Amniotic epithelial cell (primary cell): ENCODE results near the gene LNX1.

Experiments
- DNase-seq: peaks from one replicate; pipeline ENCODE4 v3.0.0-alpha.2; 2010; ENCODE audit warnings: low read depth

LNX1 gene

DNA sequence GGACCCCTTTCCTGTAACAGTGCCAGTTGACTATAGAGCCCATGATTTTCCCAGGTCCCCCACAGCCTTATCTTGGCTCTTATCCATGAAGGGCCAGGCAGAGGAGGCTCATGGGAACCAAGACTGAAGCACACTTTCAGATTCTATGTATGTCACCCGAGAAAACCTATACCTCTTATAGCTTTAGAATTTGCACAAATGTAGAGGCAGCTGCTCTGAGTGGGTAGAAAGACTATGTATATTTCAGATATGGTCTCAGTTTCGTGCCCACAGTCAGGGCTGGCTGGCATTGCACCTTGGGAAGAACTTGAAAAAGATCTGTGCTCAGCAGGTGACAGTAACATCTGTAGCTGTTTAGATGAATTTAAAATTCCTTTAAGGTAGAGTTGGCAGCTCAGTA, 8.3 kb upstream of the LNX1 start:
- DNase-seq, result no peak

DNA sequence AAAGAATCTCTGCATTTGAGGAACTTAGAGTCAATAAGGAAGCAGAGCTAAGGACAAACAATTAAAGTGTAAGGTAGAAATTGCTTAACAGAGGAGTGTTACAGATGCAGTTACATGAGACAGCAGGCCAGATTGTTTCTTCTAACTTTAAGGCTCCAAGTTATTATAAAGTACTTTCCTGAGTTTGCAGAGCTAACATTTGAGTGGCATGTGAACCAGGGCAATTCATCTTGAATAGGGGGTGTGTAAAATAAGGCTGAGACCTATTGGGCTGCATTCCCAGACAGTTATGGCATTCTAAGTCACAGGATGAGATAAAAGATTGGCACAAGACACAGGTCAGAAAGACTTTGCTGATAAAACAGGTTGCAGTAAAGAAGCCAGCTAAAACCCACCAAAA, 7.6 kb upstream of the LNX1 start:
- peak; percentile 66 for DNase-seq

DNA sequence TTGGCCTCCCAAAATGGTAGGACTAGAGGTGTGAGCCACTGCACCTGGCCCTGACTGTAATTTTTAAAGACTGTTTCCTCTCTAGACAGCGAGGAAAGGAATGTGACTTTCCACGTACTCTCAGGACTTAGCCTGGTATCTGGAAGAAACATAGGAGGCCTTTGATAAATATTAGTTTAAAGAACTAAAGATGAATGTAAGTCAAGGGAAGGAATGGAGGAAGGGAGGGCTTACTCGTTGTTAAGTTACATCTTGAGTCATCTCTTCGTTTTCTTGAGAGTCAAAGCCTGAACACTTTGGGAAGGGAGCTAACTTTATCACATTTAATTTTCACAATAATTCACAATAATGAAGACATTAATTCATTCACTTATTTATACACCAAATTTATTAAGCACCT, 7.2 kb upstream of the LNX1 start:
- peak; percentile 24 for DNase-seq

DNA sequence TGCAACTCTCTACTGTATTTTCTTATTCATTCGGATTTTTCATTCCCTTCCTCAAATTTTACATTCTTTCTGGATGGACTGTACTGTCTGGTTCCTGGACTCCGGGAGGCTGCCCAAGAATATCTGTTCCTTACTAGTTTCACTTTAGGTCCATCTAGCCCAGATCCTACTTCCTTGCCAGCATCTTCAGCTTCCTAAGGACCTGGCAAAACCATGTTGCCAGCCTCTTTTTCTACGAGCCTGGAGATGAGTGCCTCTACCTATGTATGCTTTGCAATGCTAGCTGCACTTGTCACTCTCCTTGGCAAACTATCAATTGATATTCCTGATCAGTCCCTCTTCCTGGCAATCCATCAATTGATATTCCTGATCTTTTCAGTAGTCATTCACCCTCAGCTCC, 5.6 kb upstream of the LNX1 start:
- no peak for DNase-seq

DNA sequence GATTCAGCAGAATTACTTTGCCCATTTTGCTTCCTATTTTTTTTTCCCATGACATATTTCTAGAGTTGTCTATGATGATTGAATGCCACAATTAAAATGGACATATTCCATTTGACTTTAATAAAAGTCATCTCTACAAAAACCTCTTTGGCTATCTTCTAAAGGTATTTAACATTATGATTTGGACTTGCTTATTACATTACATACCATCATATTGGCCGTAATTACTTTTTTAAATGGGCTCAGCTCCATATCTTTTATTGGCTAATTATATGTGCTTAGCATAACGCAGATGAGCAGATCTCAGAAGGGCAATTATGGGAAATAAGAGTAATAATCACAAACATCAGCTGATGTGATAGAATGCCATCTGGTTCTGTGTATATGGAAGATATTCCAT, 4.5 kb upstream of the LNX1 start:
- no peak for DNase-seq

DNA sequence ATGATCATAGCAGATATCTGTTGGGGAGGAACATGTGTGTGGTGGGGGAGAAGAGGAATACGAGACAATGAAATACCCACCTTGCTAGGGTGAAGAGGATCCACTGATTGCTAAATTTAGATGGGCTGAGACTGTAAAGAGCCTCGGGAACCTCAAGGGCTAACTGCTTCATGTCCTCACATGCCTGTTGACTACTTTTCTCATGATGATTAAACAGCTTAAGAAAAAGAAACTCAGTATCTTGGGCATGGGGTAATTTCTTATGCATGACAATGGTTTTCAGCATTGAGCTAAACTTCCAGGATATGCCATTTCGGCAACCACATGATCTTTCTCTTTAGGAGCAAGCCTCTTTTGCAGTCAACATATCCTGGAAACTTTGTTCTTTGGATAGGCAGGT, 3.9 kb upstream of the LNX1 start:
- DNase-seq, result no peak

DNA sequence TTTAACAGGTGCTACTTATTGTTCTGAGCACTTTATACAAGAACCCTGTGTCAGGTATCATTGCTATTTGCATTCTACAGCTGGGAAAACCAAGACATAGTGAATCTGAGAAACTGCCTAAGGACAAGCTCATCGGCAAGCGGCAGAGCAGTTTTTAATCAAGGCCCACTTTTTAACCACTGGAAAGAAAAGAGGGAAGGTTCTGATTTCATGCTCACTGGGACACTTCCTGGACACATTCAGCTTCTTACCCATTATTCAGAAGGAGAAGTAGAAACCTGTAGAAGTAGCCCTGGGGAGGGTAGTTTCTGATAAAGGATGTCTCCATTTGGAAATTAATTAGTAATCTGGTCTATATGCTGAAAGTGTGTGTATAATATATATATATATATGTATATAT, 2.5 kb upstream of the LNX1 start:
- DNase-seq, result no peak

DNA sequence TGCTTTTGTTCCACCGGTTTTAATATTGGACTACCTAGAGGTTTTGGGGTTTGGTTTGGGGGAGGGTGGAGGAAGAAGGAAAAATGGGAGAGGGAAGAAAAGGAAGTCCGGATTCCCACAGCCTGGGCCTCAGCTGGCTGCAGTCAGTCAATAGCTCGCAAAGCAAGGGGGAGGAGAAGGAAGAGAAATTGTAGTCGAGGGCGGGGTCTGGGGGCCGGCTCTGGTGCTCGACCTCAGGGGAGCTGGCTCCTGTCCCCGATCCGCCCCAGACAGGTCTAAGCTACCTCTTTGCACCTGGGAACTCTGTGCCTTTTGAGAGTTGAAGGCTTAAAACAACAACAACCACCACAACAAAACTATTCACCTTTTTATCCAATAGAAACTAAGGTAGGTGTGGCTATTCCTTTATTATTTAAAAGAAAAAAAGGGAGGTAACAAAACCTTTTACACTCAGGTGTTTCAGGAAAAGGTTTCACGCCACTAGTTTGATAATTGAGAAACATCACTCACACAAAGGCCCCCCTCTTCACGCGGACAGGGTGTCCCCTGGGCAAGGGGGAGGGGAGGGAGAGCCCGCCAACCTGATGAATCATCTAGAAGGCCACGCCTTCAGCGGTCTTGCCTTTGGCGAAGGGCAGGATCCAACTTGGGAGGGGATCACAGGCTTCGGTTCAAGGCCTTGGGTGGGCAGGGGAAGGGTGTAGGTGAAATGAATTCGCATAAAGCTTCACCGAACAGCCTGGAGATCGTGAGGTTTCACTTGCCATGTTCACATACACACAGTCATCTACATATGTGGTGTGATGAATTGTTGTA, 1.6 kb upstream of the LNX1 start:
- peak; percentile 58 for DNase-seq

DNA sequence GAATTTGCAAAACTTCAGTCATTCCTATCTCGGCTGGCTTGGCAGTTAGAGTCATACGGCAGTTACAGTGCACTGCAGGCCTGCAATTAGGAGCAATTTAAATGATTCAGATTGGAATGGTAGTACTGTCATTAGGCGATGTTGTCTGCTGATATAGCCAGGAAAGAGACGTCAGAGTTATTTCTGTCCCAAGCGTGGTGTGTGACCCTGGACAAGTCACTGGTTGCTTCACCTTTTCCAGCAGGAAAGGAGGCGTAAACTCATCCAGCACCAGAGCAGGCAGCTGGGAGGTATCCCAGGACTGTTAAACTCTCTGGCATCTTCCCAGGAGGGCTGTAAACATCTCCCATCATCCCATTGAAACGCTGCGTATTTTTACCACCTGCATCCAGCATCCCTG, 836 bp upstream of the LNX1 start:
- DNase-seq, result peak; percentile 67

DNA sequence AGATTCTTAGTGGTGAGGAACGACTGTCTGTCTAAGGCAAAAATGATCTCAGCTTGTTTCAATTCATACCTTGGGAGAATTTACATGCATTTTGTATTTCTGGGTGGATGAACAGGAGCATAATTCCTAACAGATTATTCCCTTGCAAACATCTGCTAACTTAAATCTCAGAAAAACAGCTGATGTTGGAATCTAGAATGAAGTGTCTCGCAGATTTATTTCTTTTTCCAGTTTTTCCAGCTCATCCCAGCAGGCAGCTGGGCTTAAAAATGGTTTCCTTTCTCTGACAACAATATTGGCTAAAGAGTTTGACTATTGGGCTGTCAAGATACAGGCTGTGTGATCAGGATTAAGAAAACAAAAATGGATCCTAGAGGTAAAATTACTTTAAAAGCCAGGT, 1.1 kb downstream of the LNX1 start:
- DNase-seq, result no peak

DNA sequence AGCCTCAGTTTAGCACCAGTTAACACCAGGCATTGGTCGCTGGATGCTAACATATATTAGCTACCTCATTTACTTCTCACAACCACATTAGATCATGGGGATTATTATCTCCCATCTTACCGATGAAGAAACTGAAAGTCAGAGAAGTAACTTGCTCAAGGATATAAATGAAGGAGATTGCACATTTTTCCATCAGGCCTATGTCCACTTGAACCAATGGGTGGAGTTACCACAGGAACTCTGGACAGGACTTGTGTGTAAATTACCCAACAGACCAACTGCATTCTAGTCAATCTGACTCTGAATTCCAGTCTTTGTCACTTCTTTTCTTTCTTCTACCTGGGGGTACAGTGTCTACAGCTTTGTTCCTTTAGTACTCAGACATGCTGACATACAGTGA, 1.8 kb downstream of the LNX1 start:
- DNase-seq, result peak; percentile 73

DNA sequence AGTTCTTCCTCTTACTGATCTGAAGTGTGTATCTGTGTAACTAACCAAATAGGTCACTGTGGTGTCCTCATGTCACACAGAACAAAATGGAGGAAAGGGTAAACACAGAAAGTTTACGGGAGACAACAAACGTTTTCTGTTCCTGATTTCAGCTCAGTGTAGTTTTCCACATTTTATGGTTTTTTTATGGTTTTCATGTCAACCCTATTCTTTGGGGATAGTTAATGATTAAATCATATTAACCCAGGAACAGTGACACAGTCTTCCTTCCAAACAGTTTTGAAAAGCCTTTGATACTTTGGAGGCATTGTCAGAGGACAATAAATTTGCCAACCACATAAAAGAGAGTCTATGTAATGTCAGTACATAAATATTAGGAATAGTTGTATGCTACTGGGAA, 4.2 kb downstream of the LNX1 start:
- DNase-seq, result no peak

DNA sequence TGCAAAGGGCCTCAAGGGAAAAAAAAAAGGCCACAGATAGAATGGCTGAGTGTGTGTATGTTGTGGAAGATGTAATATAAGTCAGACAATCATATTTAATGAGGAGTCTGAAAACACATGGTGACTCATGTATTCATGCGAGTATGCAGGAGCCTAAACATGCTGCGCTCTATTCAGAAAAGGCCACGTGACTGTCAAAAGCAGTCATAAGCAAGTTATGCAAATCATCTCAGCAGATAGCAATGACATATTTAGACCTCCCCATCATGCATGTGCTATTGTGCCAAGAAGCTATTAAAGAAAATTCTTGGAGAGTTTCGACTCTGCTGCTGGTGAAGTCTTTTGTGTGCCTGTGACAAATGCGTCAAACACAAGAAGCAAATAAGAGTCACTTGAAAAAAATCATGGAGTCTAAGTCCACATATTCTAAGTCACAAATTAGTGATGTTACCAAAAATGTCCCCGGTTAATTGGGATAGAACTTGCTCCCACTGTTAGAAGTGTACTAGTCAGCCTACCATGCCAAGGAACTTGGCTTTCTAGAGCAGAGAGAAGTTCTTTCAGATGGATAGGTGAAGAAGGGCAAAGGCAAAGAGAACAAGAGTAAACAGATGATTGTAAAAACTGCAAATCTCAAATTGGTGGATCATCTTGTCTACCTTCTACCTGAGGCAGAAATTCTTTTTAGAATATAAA, 5.0 kb downstream of the LNX1 start:
- DNase-seq, result peak; percentile 97

DNA sequence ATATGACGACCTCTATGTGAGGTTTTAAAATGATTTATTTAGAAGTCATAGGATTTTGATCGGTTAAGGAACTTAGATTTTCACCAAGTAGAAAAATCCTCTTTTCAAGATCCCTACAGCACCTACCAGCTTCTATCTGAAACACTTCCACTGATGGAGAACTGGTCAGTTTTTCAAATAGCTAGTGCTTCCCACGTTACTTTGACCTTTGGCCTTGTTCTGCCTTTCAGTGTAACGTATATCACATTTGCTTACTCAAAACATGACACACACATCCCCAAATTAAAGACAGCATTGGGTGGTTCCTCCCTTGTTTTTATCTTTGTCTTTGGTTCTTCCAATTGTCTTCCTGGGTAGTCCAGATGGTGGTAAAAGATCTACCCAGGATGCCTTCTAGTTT, 6.6 kb downstream of the LNX1 start:
- no peak for DNase-seq

DNA sequence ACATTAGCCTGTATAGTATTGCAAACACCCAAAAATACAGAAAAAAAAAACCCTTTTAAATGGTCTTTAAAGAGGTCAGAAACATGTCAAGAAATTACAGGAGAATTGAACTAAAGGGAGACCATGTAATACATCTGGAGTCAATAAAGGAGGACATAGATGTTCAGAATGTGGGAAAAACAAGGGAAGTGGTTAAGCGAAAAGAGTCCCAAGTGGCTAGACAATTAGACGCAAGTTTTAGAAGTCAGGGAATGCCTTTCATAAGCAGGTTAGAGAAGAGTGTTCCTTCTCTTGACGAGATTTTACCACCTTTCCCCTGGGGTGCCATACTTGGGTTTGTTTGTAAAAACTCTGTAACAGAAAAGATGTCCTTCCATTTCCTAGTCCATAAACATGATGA, 7.8 kb downstream of the LNX1 start:
- DNase-seq, result no peak

DNA sequence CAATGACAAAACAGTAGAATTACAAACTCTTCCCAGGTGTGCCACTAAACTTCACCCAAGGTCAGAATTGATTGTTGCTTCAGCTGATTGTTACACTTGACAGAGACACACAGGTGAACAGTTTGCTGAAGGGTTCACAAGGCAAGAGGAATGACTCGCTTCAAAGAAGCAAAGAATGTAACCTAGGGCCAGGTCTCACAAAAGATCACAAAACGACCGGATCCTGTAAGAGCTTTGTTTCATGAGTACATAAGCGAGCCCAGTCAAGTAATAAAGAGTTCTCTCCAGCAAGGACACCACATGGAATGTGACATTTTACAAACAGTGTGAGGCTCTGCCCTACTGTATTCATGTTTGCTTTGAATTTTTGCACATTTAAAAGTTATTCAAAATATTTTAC, 9.1 kb downstream of the LNX1 start:
- DNase-seq, result no peak

DNA sequence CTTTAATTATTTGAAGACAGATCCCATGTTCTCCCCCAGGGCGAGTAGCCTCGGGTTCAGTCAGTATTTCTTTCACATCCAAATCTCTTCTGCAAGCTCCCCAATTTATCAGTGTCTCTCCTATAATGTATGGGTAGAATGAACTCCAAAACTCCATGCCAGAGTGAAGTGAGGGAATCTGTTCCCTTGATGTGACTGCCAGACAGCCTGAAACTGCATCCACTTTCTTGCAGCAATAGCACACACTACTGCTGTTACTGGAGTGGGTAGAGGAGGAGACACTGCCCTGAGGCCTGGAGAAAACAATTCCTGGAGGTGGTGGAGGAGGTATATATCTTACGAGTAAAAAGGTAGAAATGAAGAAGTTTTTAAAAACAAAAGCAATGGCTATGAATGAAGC, 11.0 kb downstream of the LNX1 start:
- no peak for DNase-seq

DNA sequence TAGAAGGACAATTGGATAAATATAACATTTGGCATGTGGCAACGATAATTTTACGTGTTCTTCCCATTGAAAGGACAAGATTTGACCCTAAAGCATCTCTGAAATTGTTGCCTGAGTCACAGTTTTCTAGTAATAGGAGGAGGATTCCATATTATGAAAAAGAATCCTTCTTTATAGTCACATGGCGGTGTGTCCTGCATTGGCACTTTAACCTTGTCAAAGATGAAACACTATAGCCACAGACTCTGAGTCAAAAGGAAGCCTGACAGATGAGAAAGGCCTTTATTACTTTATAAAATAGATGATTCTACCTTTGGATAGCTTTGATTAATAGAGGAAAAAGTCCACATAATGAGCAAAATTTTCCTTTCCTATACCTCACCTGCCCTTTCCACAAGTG, 11.5 kb downstream of the LNX1 start:
- no peak for DNase-seq

DNA sequence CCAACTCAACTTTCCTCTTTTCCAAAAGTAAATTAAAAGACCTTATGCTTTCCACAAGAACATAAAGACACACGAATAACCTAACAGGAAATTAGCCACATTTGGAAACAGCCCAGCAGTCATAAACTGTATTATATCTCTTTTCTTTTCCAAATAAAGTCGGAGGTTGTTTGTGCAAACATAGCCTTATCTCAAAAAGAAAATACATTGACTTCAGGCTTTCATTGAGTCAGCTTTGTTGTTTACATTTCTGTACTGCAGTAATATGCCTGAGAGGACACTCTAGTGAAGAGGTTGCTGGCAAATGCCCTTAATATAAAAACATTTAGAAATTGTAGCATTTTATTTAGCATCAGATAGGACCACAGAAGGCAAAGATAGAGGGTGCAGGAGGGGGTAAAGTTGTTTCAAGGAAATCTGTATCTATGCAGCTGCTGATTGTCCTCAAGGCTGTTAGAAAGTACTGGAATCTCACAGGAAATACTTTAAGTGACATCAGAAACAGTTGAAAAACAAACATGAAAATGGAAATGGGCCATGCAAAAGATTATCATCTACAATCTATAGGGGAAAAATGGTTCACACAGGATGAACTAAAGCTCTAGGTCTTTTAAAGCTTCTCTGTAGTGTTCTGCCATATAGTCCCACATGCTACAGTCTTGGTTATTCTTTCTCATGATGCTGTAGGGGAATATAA, 14.5 kb downstream of the LNX1 start:
- DNase-seq, result peak; percentile 73

DNA sequence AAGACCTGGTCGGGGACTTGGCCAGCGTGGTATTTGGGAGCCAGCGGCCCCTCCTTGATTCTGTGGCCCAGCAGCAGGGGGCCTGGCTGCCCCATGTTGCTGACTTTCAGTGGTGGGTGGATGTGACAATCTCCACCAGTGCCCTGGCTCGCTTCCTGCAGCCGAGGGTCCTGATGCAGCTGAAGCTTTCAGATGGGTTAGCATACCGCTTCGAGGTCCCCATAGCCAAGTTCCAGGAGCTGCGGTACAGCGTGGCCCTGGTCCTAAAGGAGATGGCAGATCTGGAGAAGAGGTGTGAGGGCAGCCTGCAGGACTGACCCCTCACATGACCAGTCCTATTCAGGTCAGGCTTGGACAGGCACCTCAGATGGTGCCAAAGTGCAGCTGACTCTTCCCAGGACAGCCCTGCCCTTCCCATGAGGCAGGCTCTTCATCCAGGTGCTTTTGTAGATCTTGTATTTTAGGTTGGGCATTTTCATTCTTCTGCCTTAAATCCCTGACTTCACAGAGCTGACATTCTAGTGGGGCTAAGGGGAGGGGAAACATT, 15.1 kb downstream of the LNX1 start:
- no peak for DNase-seq

DNA sequence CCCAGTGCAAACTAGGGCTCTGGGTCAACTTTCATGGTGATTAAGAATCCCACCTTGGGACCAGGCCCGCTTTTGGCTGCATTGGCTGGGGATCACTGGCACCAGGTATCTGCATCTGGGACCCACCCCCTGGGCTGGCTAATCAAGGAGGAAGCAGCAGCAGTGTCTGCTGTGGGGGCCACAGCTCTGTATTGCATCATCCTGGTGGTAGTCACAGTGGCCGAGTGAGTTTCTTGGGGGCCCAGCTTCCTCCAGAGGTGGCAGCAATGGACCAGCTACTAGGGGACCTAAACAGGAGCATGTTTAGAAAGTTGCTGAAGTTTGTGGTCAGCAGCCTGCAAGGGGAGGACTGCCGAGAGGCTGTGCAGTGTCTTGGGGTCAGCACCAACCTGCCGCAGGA, 15.7 kb downstream of the LNX1 start:
- DNase-seq, result no peak

DNA sequence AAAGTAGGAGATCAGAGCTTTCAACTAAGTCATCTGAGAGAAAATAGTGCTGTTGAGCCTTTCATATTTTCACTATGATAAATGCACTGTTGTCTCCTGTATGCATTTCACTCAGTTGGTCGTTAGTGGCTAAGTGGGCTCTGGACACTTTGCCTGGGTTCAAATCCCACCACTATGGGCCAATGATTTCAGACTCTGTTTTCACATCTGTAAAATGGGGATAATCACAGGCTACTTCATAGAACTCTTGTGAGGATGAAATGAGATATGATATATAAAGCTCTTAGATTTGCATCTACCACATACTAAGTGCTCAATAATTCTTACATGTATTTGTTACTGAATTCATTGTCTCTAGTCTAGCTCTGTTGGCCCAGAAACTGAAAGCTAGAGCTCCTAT, 16.8 kb downstream of the LNX1 start:
- DNase-seq, result no peak

DNA sequence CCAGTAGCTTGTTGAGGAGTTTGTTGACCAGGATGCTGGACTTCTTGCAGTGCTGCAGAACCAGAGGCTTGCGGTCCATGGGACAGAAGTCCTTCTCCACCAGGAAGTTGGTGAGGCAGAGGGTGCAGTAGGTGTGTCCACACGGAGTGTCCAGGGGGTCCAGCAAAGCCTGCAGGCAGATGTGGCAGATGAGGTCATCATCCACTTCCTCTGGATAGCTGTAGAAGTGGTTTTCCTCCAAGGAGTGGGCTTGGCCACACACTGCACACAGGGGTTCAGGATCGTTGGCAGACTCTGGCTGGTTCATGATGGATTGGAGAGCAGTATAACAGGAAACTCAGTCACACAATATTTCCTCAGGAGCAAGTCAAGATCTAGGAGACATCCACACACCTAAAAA, 17.6 kb downstream of the LNX1 start:
- no peak for DNase-seq
